NCI-H82 (cell line): ENCODE measurements around the gene UBALD2.
"Not testable (repeated sequence)": the region's sequence is repeated elsewhere in the genome, so short reads cannot be mapped to it uniquely, and the experiment has no call there.

Experiments used
- DNase-seq: peaks from one replicate; lab custom pipeline; 2025; lab: John Stamatoyannopoulos, UW

Gene UBALD2

GRCh38 chr17:76277300-76278267 lies 12.4 kb downstream of the UBALD2 start:
- no peak for DNase-seq

GRCh38 chr17:76278268-76278908 lies 13.2 kb downstream of the UBALD2 start:
- DNase-seq, result no peak

- peak; percentile 87 for DNase-seq
Measured at GRCh38 chr17:76278952-76279741, 14.0 kb downstream of the UBALD2 start.

- no peak for DNase-seq
Measured at GRCh38 chr17:76279742-76280287, 14.7 kb downstream of the UBALD2 start.

GRCh38 chr17:76280650-76281049 lies 15.5 kb downstream of the UBALD2 start:
- DNase-seq, result no peak

GRCh38 chr17:76281573-76282371 lies 16.6 kb downstream of the UBALD2 start:
- no peak for DNase-seq

GRCh38 chr17:76292567-76292966 lies 27.4 kb downstream of the UBALD2 start:
- no peak for DNase-seq

- DNase-seq, result no peak
Measured at GRCh38 chr17:76293106-76293505, 28.0 kb downstream of the UBALD2 start.

- no peak for DNase-seq
Measured at GRCh38 chr17:76296186-76296585, 31.0 kb downstream of the UBALD2 start.

GRCh38 chr17:76296889-76297288 lies 31.7 kb downstream of the UBALD2 start:
- DNase-seq, result no peak

- no peak for DNase-seq
Measured at GRCh38 chr17:76297436-76297835, 32.3 kb downstream of the UBALD2 start.

GRCh38 chr17:76304226-76305134 lies 39.3 kb downstream of the UBALD2 start:
- DNase-seq, result peak; percentile 36

GRCh38 chr17:76305135-76305454 lies 39.9 kb downstream of the UBALD2 start:
- not testable (repeated sequence) for DNase-seq

- DNase-seq, result no peak
Measured at GRCh38 chr17:76307299-76307965, 42.3 kb downstream of the UBALD2 start.

- DNase-seq, result no peak
Measured at GRCh38 chr17:76307966-76308338, 42.8 kb downstream of the UBALD2 start, which contains the start of gene QRICH2. Gene QRICH2, minus strand, starts transcription at chr17:76308276. Its CDS starts 278 bp downstream, at chr17:76307998.

- no peak for DNase-seq
Measured at GRCh38 chr17:76309461-76309860, 44.3 kb downstream of the UBALD2 start.

GRCh38 chr17:76312735-76313134 lies 47.6 kb downstream of the UBALD2 start:
- DNase-seq, result no peak

GRCh38 chr17:76314392-76315227 lies 49.5 kb downstream of the UBALD2 start:
- no peak for DNase-seq

- DNase-seq, result no peak
Measured at GRCh38 chr17:76317535-76317934, 52.4 kb downstream of the UBALD2 start.
